HG03520 (cell line): ENCODE results near the gene GNG3.

Source experiments
- ATAC-seq: cut with Tn5 transposase; IDR thresholded peaks from one replicate; pipeline ENCODE4 v1.9.1; 2021; ENCODE audit warnings: mild to moderate bottlenecking, moderate library complexity; ENCODE audit not compliant: unreplicated experiment

GNG3 gene

DNA sequence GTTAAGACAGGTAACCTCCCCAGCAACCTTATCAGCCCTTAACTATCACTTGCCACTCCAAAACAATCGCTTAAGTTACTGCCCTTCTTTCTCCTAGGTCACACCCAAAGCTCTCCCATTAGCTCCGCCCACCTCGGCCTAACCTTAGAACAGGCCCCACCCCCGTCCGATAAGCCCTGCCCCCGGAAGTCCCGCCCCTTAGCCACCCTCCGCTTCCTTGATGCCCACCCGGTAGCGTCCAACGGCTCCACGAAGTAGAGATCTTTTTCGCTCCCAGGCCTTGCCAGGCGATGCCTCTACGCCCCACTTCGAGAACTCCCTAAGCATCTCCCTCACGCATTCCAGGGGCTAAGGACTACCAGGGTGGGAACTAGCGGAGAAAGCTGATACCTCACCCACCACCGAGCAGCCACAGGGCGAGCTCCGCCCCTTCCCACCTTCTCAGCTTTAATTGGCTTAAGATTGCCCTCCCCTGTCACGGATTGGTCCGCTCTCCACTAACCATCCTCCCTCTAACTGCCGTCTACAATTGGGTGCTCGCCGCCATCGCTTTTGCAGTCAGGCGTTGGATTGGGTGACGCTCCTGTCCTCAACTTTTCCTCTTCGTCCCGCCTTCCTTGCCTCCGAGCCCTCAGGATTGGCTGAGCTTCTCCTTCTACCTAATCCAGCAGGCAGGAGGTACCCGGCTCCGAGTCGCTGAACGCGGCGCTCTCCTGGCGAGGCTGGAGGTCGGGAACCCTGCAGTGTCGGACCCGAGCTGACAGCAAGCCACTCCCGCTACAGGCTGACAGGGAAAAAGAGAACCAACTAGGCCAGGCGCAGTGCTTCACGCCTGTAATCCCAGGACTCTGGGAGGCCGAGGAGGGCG is 46.5 kb downstream of the GNG3 start, which contains the start of gene ZBTB3:
ZBTB3 (minus strand) TSS at position 425 of the 868 bp plus-strand sequence. CDS start 496 bp downstream, outside the sequence.
- ATAC-seq = peak; percentile 97

DNA sequence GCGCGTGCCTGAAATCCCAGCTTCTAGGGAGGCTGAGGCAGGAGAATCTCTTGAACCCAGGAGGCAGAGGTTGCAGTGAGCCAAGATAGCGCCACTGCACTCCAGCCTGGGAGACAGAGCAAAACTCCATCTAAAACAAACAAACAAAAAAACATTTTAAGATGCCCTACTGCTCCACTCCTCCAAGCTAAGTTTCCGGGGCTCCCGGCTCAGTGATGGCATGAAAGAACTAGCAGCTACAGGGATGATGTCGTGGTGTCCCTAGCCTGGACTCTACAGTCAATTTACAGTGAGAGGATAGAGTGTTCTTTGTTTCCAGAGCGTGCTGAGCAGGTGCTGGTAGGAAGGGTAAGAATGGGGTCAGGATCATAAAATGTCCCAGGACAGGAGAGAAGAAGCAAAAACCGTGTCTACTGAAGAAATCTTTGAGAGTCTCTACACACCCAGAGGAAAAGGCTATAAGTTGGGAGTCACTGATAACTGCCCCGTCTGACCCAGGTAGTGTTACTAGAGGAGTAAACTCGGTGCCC is 47.7 kb downstream of the GNG3 start:
- no peak for ATAC-seq

DNA sequence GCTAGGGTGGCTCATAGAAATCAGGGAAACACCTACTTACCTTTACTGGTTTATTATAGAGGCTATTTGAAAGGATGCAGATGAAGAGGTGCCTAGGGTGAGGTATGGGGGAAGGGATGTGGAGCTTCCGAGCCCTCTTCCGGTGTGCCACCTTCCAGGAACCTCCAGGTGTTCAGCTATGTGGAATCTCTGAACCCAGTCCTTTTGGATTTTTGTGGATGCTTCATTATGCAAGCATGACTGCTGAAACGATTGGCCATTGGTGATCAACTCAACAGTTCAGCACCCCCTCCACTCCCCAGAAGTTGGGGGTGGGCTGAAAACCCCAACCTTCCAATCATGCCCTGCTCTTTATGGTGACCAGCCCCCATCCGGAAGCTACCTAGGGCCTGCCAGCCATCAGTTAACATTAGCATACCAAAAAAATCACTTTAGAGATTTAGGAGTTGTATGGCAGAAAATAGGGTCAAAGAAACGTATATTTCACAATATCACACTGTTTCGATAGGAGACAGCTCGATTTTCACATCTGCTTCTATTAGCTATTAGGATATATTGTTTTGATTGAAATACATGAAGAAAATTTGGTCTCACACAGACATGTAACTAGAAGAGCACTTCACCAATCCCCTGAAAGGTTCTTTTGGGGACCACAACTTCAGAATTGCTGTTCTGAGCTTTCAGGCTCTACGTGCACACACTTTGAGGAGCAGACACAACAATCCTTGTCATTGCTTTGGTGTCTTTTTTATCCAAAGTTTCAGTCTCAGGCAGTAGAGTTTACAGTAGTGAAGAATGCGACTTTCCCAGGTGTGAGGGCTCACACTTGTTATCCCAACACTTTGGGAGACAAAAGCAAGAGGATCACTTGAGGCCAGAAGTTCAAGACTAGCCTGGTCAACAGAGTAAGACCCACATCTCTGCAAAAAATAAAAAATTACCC is 50.6 kb downstream of the GNG3 start:
- no peak for ATAC-seq
